HFFc6 (cell line): ENCODE measurements around the gene CYBA. TPM values are rescaled to one million over a fixed set of nuclear protein-coding genes. Genes with fewer than 3 reads are reported as not detected.

Experiments
- DNase-seq: peaks from one replicate; pipeline ENCODE4 v3.0.0-alpha.2; 2018
- H3K27ac Mint-ChIP-seq: 2 replicates; pipeline ENCODE4 v1.8.0; 2020; ENCODE audit warnings: mild to moderate bottlenecking, mixed read lengths
- H3K27me3 Mint-ChIP-seq: 2 replicates; pipeline ENCODE4 v1.8.0; 2021; ENCODE audit warnings: mild to moderate bottlenecking, moderate library complexity, mixed read lengths; ENCODE audit not compliant: insufficient read depth
- H3K36me3 Mint-ChIP-seq: 2 replicates; pipeline ENCODE4 v1.8.0; 2021; ENCODE audit warnings: low read depth, mixed read lengths
- H3K4me1 Mint-ChIP-seq: 2 replicates; pipeline ENCODE4 v1.8.0; 2020; ENCODE audit warnings: low read depth, mixed read lengths
- H3K4me3 Mint-ChIP-seq: 2 replicates; pipeline ENCODE4 v1.8.0; 2020; ENCODE audit warnings: mild to moderate bottlenecking, moderate library complexity, mixed read lengths
- H3K9me3 Mint-ChIP-seq: 2 replicates; pipeline ENCODE4 v1.8.0; 2020; ENCODE audit warnings: mild to moderate bottlenecking, mixed read lengths
- total RNA-seq, 6 experiments: library from RNA; stranded (reverse); fragmentation: NEBNext Ultra II Directional; extraction: Animal tissue kit (Norgen Biotek cat#: 25700); gene quantifications; 2 replicates in 1 of 6; 3 replicates in 5 of 6; pipeline ENCODE4 v1.2.3, GENCODE V29; 2021
- TF ChIP-seq, protein P1 (sequence below): fragments of 200-600 bp; sonication (generic); IDR thresholded peaks from 2 replicates; pipeline ENCODE4 v1.5.0; 2021; ENCODE audit warnings: antibody characterized with exemption, mild to moderate bottlenecking

The CYBA gene
- total RNA-seq, 6 experiments from 2014 or later = 29.0 to 228 (median 36.9) TPM

GRCh38 chr16:88608076-88608475, 42.8 kb downstream of the CYBA start:
- Mint-ChIP-seq H3K4me3 (no peak overlapping the region), H3K4me1 (no peaks in the 10 kb centered on the region), H3K27ac (no peak overlapping the region), H3K9me3 (no peaks in the 10 kb centered on the region), H3K27me3 (no peaks in the 10 kb centered on the region), H3K36me3 (peaks cover 25% of the 10 kb centered on the region)
- TF ChIP-seq, protein P1, sequence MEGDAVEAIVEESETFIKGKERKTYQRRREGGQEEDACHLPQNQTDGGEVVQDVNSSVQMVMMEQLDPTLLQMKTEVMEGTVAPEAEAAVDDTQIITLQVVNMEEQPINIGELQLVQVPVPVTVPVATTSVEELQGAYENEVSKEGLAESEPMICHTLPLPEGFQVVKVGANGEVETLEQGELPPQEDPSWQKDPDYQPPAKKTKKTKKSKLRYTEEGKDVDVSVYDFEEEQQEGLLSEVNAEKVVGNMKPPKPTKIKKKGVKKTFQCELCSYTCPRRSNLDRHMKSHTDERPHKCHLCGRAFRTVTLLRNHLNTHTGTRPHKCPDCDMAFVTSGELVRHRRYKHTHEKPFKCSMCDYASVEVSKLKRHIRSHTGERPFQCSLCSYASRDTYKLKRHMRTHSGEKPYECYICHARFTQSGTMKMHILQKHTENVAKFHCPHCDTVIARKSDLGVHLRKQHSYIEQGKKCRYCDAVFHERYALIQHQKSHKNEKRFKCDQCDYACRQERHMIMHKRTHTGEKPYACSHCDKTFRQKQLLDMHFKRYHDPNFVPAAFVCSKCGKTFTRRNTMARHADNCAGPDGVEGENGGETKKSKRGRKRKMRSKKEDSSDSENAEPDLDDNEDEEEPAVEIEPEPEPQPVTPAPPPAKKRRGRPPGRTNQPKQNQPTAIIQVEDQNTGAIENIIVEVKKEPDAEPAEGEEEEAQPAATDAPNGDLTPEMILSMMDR = no peak
- DNase-seq = no peak

GRCh38 chr16:88606148-88606757, 44.6 kb downstream of the CYBA start:
- Mint-ChIP-seq H3K27me3 (peaks cover 1% of the 10 kb centered on the region; the same call in 1 of the 2 replicates), H3K4me1 (no peaks in the 10 kb centered on the region), H3K27ac (no peak overlapping the region), H3K9me3 (no peaks in the 10 kb centered on the region), H3K4me3 (no peak overlapping the region), H3K36me3 (peaks cover 35% of the 10 kb centered on the region)
- DNase-seq = no peak
- TF ChIP-seq, protein P1 = no peak

- Mint-ChIP-seq H3K36me3 (peaks cover 32% of the 10 kb centered on the region), H3K4me1 (no peaks in the 10 kb centered on the region), H3K9me3 (no peaks in the 10 kb centered on the region), H3K27ac (no peak overlapping the region), H3K4me3 (no peak overlapping the region), H3K27me3 (peaks cover 1% of the 10 kb centered on the region; the same call in 1 of the 2 replicates)
- DNase-seq = no peak
- TF ChIP-seq, protein P1 = no peak
Observed at GRCh38 chr16:88605186-88606147, 45.4 kb downstream of the CYBA start.

- Mint-ChIP-seq H3K27ac (no peak overlapping the region), H3K27me3 (peaks cover 1% of the 10 kb centered on the region; the same call in 1 of the 2 replicates), H3K36me3 (peaks cover 30% of the 10 kb centered on the region), H3K9me3 (no peaks in the 10 kb centered on the region), H3K4me3 (no peak overlapping the region), H3K4me1 (no peaks in the 10 kb centered on the region)
- TF ChIP-seq, protein P1 = no peak
- no peak for DNase-seq
Observed at GRCh38 chr16:88602091-88602490, 48.8 kb downstream of the CYBA start.

DNA sequence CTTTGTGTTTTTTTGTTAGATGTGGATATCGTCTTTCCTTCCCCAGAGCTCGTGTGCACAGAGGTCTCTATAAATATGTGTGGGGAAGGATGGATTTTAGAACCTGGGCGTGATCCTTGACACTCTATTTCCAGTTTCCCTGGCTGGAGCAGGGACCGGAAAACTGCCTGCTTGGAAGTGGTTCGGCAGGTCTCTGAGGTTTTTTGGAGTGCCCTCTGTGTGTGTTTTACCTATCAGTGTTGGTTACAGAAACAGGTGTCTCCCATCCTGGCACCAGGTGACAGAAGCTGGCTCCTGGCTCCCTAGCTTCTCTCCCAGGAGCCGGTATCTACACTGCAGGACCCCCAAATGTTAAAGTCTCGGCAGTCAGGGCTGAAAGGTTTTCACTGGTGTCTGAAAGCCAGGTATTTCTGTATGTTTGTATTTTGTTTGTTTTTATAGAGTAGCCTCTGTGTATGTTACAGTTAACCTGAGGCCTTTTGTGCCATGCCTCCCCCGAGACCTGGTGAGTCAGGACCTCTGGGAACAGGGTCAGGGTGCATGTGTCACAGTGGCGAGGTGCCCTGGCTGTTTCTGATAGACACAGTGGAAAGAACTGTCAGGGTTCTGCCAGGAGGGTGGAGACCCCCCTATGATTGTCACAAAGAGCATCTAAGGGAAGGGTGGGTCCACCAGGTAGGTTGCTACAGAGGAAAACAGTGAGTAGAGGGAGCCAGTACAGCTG, 49.4 kb downstream of the CYBA start:
- TF ChIP-seq, protein P1 = no peak
- no peak for DNase-seq
- Mint-ChIP-seq H3K4me3 (no peak overlapping the region), H3K36me3 (peaks cover 29% of the 10 kb centered on the region), H3K4me1 (no peaks in the 10 kb centered on the region), H3K9me3 (no peaks in the 10 kb centered on the region), H3K27ac (no peak overlapping the region), H3K27me3 (peaks cover 1% of the 10 kb centered on the region; the same call in 1 of the 2 replicates)
